K562 treated with DMSO at 1 percent for 24 hours (cell line): ENCODE results near the gene PRKAG3. TPM values are rescaled to one million over a fixed set of nuclear protein-coding genes. Genes with fewer than 3 reads are reported as not detected.

Source experiments
- total RNA-seq: library from RNA; unstranded; fragments of 300-600 nt; gene quantifications from 2 replicates; pipeline ENCODE4 v1.2.3, GENCODE V29; 2022; ENCODE audit warnings: low read depth; ENCODE audit not compliant: insufficient read depth

PRKAG3 gene
- not detected in 2 replicates for total RNA-seq

DNA sequence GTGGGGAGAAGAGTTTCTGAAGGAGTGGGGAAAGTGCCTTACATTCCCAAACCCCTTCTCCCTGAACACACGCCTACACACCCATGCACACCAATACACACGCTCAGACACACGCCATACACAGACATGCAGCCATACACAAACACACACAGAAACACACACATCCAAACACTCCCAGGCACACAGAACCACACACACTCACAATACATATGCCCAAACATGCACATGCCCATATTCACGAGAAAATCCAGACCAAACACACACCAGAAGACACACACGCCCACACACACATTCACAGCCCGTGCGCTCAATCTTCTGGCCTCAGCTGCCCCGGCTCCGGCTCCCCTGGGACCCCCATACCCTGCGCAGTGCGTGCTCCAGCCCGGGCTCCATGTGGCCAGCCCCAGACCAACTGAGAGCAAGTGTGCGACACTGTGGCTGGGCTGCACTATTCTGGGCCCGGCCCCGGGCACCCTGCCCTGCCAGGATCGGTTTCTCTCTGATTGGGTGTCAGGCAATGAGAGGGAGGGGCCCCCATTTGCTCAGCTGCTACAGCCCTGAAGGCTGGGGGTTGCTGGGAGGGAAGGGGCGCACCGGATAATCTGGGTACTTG lies at the start of gene PRKAG3:
Gene PRKAG3, minus strand, starts transcription at position 426 of the 613 bp plus-strand sequence.

DNA sequence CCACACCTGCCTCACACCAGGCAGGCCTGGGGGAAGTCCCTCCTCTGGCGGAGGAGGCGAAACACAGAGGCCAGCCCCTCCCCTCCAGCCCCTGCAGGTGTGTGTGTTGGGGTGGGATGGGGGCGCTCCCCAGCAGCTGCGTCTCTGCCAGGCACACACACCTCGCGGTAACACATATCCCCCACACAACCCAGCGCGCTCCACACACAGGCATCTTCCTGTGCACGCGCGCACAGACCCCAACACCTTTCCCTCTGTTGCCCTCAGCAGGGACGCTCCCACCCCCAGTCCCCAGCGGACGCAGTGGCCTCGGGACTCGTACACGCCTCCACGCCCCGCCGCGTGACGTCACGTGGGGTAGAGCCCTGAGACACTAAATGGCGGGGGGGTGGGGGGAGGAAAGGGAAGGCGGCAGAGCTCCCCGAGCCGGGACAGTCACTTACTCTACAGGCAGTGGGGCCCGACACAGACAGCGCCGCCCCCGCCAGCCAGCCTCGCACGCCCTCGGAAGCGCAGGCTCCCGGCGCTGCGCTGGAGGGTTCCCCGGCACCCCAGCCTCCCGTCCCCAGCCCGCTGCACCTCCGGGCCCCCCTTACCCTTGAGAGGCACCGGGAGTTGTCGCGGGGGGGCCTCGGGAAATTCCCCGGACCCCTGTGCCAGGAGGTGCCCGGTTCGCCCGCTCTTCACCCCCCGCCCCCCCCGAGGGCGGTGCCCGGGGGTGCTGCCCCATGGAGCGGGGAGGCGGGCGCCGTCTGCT lies 48.7 kb upstream of the PRKAG3 start, which contains the start of gene WNT10A:
Gene WNT10A, plus strand, starts transcription at position 751 of the 757 bp plus-strand sequence. CDS start 144 bp downstream, outside the sequence.

DNA sequence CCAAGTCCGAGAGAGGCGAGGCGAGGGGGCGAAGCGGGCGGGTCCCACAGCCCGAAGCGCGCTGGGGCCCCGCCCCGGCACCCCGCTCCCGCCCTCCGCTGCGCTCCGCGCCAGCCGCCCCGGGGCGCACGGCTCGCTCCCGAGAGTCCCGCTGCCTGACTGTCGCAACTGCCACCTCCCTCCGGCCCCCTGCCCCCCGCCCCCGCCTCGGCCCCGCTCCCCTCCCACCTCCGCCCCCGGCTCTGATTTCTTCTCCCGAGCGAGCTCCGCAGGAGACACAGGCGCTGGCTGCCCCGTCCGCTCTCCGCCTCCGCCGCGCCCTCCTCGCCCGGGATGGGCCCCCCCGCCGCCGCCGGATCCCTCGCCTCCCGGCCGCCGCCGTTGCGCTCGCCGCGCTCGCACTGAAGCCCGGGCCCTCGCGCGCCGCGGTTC lies 28.0 kb upstream of the PRKAG3 start, which contains the start of gene WNT6:
Gene WNT6, plus strand, starts transcription at position 250 of the 432 bp plus-strand sequence. CDS start 233 bp downstream, outside the sequence.

DNA sequence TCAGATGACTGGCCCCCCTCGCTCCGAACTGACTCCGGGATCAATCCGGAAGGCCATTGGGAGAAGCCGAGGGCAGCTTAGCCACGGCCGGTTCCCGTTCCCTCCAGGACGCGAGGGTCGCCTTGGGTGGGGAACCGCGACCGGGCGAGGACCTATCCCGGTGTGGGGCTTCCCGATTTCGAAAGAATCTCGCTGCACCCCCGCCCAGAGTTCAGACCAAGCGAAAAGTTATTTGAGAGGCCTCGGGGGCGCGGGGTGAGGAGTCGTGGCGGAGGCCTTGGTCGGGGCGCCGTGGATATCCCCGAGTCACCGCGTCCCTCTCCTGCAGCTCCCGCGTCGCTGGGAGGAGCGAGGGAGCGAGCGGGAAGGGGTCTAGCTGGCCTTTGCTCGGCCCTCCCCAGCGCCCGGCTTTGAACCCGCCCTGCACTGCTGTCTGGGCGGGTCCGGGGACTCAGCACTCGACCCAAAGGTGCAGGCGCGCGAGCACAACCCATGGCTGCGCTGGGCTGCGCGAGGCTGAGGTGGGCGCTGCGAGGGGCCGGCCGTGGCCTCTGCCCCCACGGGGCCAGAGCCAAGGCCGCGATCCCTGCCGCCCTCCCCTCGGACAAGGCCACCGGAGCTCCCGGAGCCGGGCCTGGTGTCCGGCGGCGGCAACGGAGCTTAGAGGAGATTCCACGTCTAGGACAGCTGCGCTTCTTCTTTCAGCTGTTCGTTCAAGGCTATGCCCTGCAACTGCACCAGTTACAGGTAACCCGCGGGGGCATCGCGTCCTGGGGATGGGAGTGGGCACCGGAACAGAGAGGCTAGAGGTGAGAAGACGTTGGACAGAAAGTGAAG lies 49.7 kb downstream of the PRKAG3 start, which contains the start of gene CYP27A1:
Gene CYP27A1, plus strand, starts transcription at position 457 of the 837 bp plus-strand sequence. Its CDS starts 36 bp downstream, at position 493.

Other genes starting within 250 kb of the PRKAG3 start
- gene PLCD4, start 223.9 kb downstream of the PRKAG3 start, total RNA-seq, result 0.42 TPM in 1 of 2 replicates, not detected in the other
- 11.0 and 12.2 TPM in 2 replicates for gene ZNF142, start 172.2 kb downstream of the PRKAG3 start, total RNA-seq
- 25.1 and 29.3 TPM in 2 replicates for gene BCS1L, start 172.1 kb downstream of the PRKAG3 start, total RNA-seq
- gene RNF25, start 159.8 kb downstream of the PRKAG3 start, total RNA-seq, result 22.8 and 25.3 TPM in 2 replicates
- 4.2 and 9.9 TPM in 2 replicates for gene STK36, start 159.7 kb downstream of the PRKAG3 start, total RNA-seq
- 44.1 and 44.3 TPM in 2 replicates for gene TTLL4, start 121.0 kb downstream of the PRKAG3 start, total RNA-seq
- 0.15 TPM in 1 of 2 replicates, not detected in the other for gene CYP27A1, start 49.7 kb downstream of the PRKAG3 start, total RNA-seq
- gene WNT6, start 28.0 kb upstream of the PRKAG3 start, total RNA-seq, result not detected in 2 replicates
- gene WNT10A, start 49.0 kb upstream of the PRKAG3 start, total RNA-seq, result 0.20 TPM in 1 of 2 replicates, not detected in the other
- 0.57 and 0.76 TPM in 2 replicates for gene CDK5R2, start 127.9 kb upstream of the PRKAG3 start, total RNA-seq
- gene FEV, start 153.4 kb upstream of the PRKAG3 start, total RNA-seq, result 0.69 and 0.71 TPM in 2 replicates
- not detected in 2 replicates for gene CRYBA2, start 161.6 kb upstream of the PRKAG3 start, total RNA-seq
- not detected in 2 replicates for gene CFAP65, start 209.7 kb upstream of the PRKAG3 start, total RNA-seq
- not detected in 2 replicates for gene IHH, start 229.1 kb upstream of the PRKAG3 start, total RNA-seq